SK-N-SH (cell line): ENCODE results near the gene PROSER2. TPM values are rescaled to one million over a fixed set of nuclear protein-coding genes. Genes with fewer than 3 reads are reported as not detected.

Experiments
- CTCF ChIA-PET: fragments of 300-600, 350-600 bp; formaldehyde crosslinking; extraction: SDS; loops from one replicate; lab custom pipeline; 2021; lab: Yijun Ruan, JAX
- POLR2A ChIA-PET: fragments of 350-600 bp; sonication (Branson Sonifier 250); formaldehyde crosslinking; extraction: SDS; loops from one replicate; lab custom pipeline; 2020; ENCODE audit warnings: antibody characterized with exemption, inconsistent platforms; lab: Yijun Ruan, JAX
- DNase-seq: peaks from one replicate; pipeline ENCODE4 v3.0.0; 2012
- H2AFZ ChIP-seq: fragments of 200-600 bp; sonication (generic); 2 replicates; pipeline ENCODE4 v1.8.1; 2016; ENCODE audit warnings: antibody characterized with exemption, mild to moderate bottlenecking, low read depth
- H3F3A ChIP-seq: fragments of 200-600 bp; sonication (generic); replicated peaks from 2 replicates; pipeline ENCODE3; 2016; ENCODE audit warnings: antibody characterized with exemption, mild to moderate bottlenecking; ENCODE audit not compliant: insufficient read depth
- H3K27ac ChIP-seq, 2 experiments: fragments of 200-500 bp in 1 of 2; fragments of 200-600 bp in 1 of 2; sonication (Bioruptor generic) in 1 of 2; sonication (generic), shearing (Covaris generic) in 1 of 2; 2 replicates each; pipeline versions ENCODE4 v1.5.1 to v1.6.1; 2014 to 2016; ENCODE audit warnings: low read depth in 2 of 2, inconsistent platforms in 1 of 2, low read length in 1 of 2, mild to moderate bottlenecking in 1 of 2, mixed read lengths in 1 of 2
- H3K27me3 ChIP-seq: fragments of 200-600 bp; sonication (generic), shearing (Covaris generic); 2 replicates; pipeline ENCODE4 v1.6.1; 2016; ENCODE audit warnings: mixed run types; ENCODE audit not compliant: insufficient read depth
- H3K36me3 ChIP-seq, 2 experiments: fragments of 200-500 bp in 1 of 2; fragments of 200-600 bp in 1 of 2; sonication (Bioruptor generic) in 1 of 2; sonication (generic) in 1 of 2; replicated peaks in 1 of 2; 2 replicates each; pipeline versions ENCODE3 to v1.5.1; 2014 to 2016; ENCODE audit warnings: low read length in 1 of 2, mild to moderate bottlenecking in 1 of 2; ENCODE audit not compliant: insufficient read depth in 2 of 2, control insufficient read depth in 1 of 2
- H3K4me1 ChIP-seq, 2 experiments: fragments of 200-500 bp in 1 of 2; fragments of 200-600 bp in 1 of 2; sonication (Bioruptor generic) in 1 of 2; sonication (generic), shearing (Covaris generic) in 1 of 2; 2 replicates each; pipeline versions ENCODE4 v1.5.1 to v1.6.1; 2014 to 2016; ENCODE audit warnings: low read depth in 1 of 2, low read length in 1 of 2, mixed run types in 1 of 2; ENCODE audit not compliant: insufficient read depth in 2 of 2, control insufficient read depth in 1 of 2
- H3K4me2 ChIP-seq: fragments of 200-600 bp; sonication (generic), shearing (Covaris generic); 2 replicates; pipeline ENCODE4 v1.6.1; 2017; ENCODE audit warnings: mixed run types
- H3K4me3 ChIP-seq, 2 experiments: fragments of 200-500 bp in 1 of 2; fragments of 200-600 bp in 1 of 2; sonication (Bioruptor generic) in 1 of 2; sonication (generic), shearing (Covaris generic) in 1 of 2; 2 replicates each; pipeline versions ENCODE4 v1.5.1 to v1.8.1; 2014 to 2016; ENCODE audit warnings: low read depth in 2 of 2, inconsistent platforms in 1 of 2, low read length in 1 of 2, mild to moderate bottlenecking in 1 of 2, mixed read lengths in 1 of 2, moderate library complexity in 1 of 2
- H3K79me2 ChIP-seq: fragments of 200-600 bp; sonication (generic); 2 replicates; pipeline ENCODE4 v1.8.1; 2017; ENCODE audit warnings: mild to moderate bottlenecking; ENCODE audit not compliant: insufficient read depth
- H3K9ac ChIP-seq: fragments of 200-600 bp; sonication (generic); 2 replicates; pipeline ENCODE4 v1.6.1; 2017; ENCODE audit warnings: mixed run types
- H3K9me2 ChIP-seq: fragments of 200-600 bp; sonication (generic); 2 replicates; pipeline ENCODE4 v1.6.1; 2017; ENCODE audit warnings: mixed run types
- H3K9me3 ChIP-seq: fragments of 200-600 bp; sonication (generic); 2 replicates; pipeline ENCODE4 v1.6.1; 2017; ENCODE audit warnings: mixed run types, mild to moderate bottlenecking, moderate library complexity
- H4K20me1 ChIP-seq: fragments of 200-600 bp; sonication (generic); 2 replicates; pipeline ENCODE4 v1.6.1; 2017; ENCODE audit warnings: mild to moderate bottlenecking, mixed run types; ENCODE audit not compliant: insufficient read depth
- CHD2 ChIP-seq: fragments of 150-350 bp; IDR thresholded peaks from 2 replicates; pipeline ENCODE4 v1.6.1; 2018; ENCODE audit warnings: low read length; ENCODE audit not compliant: partially characterized antibody
- FOSL2 ChIP-seq: IDR thresholded peaks from 2 replicates; pipeline ENCODE4 v1.4.0; 2012; ENCODE audit warnings: low read depth, mild to moderate bottlenecking, moderate library complexity, borderline replicate concordance
- GABPA ChIP-seq: IDR thresholded peaks from 2 replicates; pipeline ENCODE4 v1.4.0; 2012; ENCODE audit warnings: low read depth, mild to moderate bottlenecking
- JUND ChIP-seq: IDR thresholded peaks from 2 replicates; pipeline ENCODE4 v1.4.0; 2012
- MEF2A ChIP-seq: IDR thresholded peaks from 2 replicates; pipeline ENCODE4 v1.4.0; 2012; ENCODE audit warnings: low read depth, borderline replicate concordance
- MXI1 ChIP-seq: IDR thresholded peaks from 2 replicates; pipeline ENCODE4 v1.6.1; 2012; ENCODE audit warnings: mild to moderate bottlenecking, low read depth, low read length, improper control_type of control experiment
- NFIC ChIP-seq: IDR thresholded peaks from 2 replicates; pipeline ENCODE4 v1.4.0; 2012; ENCODE audit warnings: borderline replicate concordance
- NRF1 ChIP-seq: IDR thresholded peaks from 2 replicates; pipeline ENCODE4 v1.6.1; 2012; ENCODE audit warnings: low read depth, mild to moderate bottlenecking, low read length
- POLR2AphosphoS5 ChIP-seq: IDR thresholded peaks from 2 replicates; pipeline ENCODE4 v1.6.1; 2012; ENCODE audit warnings: low read depth, low read length
- RFX5 ChIP-seq: IDR thresholded peaks from 2 replicates; pipeline ENCODE4 v1.6.1; 2012; ENCODE audit warnings: mild to moderate bottlenecking, improper control_type of control experiment, low read length
- RXRA ChIP-seq: IDR thresholded peaks from 2 replicates; pipeline ENCODE4 v1.4.0; 2012; ENCODE audit warnings: low read depth, mild to moderate bottlenecking, borderline replicate concordance
- SIN3A ChIP-seq: IDR thresholded peaks from 2 replicates; pipeline ENCODE4 v1.6.1; 2012; ENCODE audit warnings: low read depth, mild to moderate bottlenecking, low read length, moderate library complexity, borderline replicate concordance
- SMC3 ChIP-seq: IDR thresholded peaks from 2 replicates; pipeline ENCODE4 v1.6.1; 2012; ENCODE audit warnings: low read depth, low read length, improper control_type of control experiment
- YY1 ChIP-seq: IDR thresholded peaks from 2 replicates; pipeline ENCODE4 v1.4.0; 2012; ENCODE audit warnings: low read depth, mild to moderate bottlenecking
- WGBS: methylation state at CpG from one replicate; pipeline ENCODE4 v1.1.6; 2017; ENCODE audit warnings: low lambda C conversion rate; 5-methylcytosine and 5-hydroxymethylcytosine counted together
- polyA plus RNA-seq, 3 experiments: library from polyadenylated mRNA; depleted of rRNA; stranded (reverse); fragments of >200 nt; gene quantifications; 2 replicates each; pipeline ENCODE4 v1.2.3, GENCODE V29; 2012
- TF ChIP-seq, protein P1 (sequence below): IDR thresholded peaks from 2 replicates; pipeline ENCODE4 v1.6.1; 2012; ENCODE audit warnings: mild to moderate bottlenecking, low read depth, low read length, moderate library complexity
- TF ChIP-seq, protein P2 (sequence below): IDR thresholded peaks from 2 replicates; pipeline ENCODE4; 2012
- TF ChIP-seq, protein P3 (sequence below): IDR thresholded peaks from 2 replicates; pipeline ENCODE4 v1.4.0; 2012; ENCODE audit warnings: low read depth, borderline replicate concordance

PROSER2 gene
- polyA plus RNA-seq, 1 of the 3 experiments (the other 2 are of a cell fraction), result 0.95 TPM

DNA sequence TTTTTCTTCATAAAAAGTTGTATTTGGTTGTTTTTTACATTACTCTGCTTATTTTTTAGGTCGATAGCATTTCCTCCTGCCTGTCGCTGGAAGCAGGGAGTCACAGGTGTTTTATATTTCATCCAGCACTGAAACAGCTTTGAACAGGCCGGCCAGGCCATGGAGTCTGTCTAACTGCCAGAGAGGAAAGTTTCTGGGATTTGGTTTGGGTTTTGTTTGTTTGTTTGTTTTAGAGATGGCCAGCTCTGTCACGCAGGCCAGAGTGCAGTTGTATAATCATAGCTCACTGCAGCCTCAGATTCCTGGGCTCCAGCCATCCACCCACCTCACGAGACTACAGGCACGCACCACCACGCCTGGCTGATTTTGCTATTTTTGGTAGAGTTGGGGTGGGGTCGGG, 23.4 kb downstream of the PROSER2 start:
- H3K9me3 ChIP-seq, result no peaks in the 10 kb centered on the region
- WGBS, result 75% methylated on average over 8 of the region's 8 CpGs
- H3K9me2 ChIP-seq, result no peaks in the 10 kb centered on the region
- POLR2A ChIA-PET, result no interaction called here
- no peaks in the 10 kb centered on the region for H3K36me3 ChIP-seq
- H3K27me3 ChIP-seq, result no peaks in the 10 kb centered on the region
- no peaks in the 10 kb centered on the region for H3K4me1 ChIP-seq
- no peak overlapping the region for H3K4me3 ChIP-seq
- H3K79me2 ChIP-seq, result no peaks in the 10 kb centered on the region
- H3F3A ChIP-seq, result no peaks in the 10 kb centered on the region
- no peak for TF ChIP-seq YY1
- no peak for TF ChIP-seq CHD2
- TF ChIP-seq, protein P1, sequence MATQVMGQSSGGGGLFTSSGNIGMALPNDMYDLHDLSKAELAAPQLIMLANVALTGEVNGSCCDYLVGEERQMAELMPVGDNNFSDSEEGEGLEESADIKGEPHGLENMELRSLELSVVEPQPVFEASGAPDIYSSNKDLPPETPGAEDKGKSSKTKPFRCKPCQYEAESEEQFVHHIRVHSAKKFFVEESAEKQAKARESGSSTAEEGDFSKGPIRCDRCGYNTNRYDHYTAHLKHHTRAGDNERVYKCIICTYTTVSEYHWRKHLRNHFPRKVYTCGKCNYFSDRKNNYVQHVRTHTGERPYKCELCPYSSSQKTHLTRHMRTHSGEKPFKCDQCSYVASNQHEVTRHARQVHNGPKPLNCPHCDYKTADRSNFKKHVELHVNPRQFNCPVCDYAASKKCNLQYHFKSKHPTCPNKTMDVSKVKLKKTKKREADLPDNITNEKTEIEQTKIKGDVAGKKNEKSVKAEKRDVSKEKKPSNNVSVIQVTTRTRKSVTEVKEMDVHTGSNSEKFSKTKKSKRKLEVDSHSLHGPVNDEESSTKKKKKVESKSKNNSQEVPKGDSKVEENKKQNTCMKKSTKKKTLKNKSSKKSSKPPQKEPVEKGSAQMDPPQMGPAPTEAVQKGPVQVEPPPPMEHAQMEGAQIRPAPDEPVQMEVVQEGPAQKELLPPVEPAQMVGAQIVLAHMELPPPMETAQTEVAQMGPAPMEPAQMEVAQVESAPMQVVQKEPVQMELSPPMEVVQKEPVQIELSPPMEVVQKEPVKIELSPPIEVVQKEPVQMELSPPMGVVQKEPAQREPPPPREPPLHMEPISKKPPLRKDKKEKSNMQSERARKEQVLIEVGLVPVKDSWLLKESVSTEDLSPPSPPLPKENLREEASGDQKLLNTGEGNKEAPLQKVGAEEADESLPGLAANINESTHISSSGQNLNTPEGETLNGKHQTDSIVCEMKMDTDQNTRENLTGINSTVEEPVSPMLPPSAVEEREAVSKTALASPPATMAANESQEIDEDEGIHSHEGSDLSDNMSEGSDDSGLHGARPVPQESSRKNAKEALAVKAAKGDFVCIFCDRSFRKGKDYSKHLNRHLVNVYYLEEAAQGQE, result no peak
- TF ChIP-seq, protein P2, sequence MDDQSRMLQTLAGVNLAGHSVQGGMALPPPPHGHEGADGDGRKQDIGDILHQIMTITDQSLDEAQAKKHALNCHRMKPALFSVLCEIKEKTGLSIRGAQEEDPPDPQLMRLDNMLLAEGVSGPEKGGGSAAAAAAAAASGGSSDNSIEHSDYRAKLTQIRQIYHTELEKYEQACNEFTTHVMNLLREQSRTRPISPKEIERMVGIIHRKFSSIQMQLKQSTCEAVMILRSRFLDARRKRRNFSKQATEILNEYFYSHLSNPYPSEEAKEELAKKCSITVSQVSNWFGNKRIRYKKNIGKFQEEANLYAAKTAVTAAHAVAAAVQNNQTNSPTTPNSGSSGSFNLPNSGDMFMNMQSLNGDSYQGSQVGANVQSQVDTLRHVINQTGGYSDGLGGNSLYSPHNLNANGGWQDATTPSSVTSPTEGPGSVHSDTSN, result no peak
- no peak for TF ChIP-seq RFX5
- no peak for TF ChIP-seq MEF2A
- TF ChIP-seq GABPA, result no peak
- no peak for TF ChIP-seq FOSL2
- TF ChIP-seq, protein P3, sequence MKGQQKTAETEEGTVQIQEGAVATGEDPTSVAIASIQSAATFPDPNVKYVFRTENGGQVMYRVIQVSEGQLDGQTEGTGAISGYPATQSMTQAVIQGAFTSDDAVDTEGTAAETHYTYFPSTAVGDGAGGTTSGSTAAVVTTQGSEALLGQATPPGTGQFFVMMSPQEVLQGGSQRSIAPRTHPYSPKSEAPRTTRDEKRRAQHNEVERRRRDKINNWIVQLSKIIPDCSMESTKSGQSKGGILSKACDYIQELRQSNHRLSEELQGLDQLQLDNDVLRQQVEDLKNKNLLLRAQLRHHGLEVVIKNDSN, result no peak
- TF ChIP-seq SMC3, result no peak
- TF ChIP-seq SIN3A, result no peak
- no peak for TF ChIP-seq MXI1
- no peak for TF ChIP-seq RXRA
- TF ChIP-seq POLR2AphosphoS5, result no peak
- no peak for TF ChIP-seq NRF1
- TF ChIP-seq NFIC, result no peak
- no peak for TF ChIP-seq JUND
- TF ChIP-seq, all 33 proteins: peak for 0
- CTCF ChIA-PET, result interaction anchor here (1.1 to 1.4 kb wide), 2 partner anchors 10 to 28 kb away, joined by 3 to 4 read pairs; no protein-coding TSS in a partner anchor
- no peak overlapping the region for H2AFZ ChIP-seq
- H3K4me2 ChIP-seq, result no peak overlapping the region
- DNase-seq, result no peak
- no peaks in the 10 kb centered on the region for H4K20me1 ChIP-seq
- H3K9ac ChIP-seq, result no peak overlapping the region
- H3K27ac ChIP-seq, result no peak overlapping the region
